GM12878 (cell line): Measurements from ENCODE around the gene OCA2. TPM values are rescaled to one million over a fixed set of nuclear protein-coding genes. Genes with fewer than 3 reads are reported as not detected.

Source experiments
- ATAC-seq: fragments of 200-7000 bp; cut with Tn5 transposase; 3 replicates; pipeline ENCODE4 v1.9.1; 2020; ENCODE audit warnings: mild to moderate bottlenecking, moderate library complexity
- BruUV-seq: library from RNA; stranded (reverse); fragments of 400-500 nt; replicated peaks from 2 replicates; lab custom pipeline; 2021; lab: Mats Ljungman, UMichigan
- CTCF ChIA-PET: fragments of 300-600 bp; sonication (Branson Sonifier 250); formaldehyde crosslinking; extraction: SDS; loops from one replicate; lab custom pipeline; 2021; ENCODE audit warnings: inconsistent platforms; lab: Yijun Ruan, JAX
- POLR2A ChIA-PET: fragments of 350-600 bp; formaldehyde crosslinking; extraction: SDS; loops from one replicate; lab custom pipeline; 2021; ENCODE audit warnings: inconsistent platforms; lab: Charles Lee
- RAD21 ChIA-PET: fragments of 300-600 bp; sonication (Branson Sonifier 250); formaldehyde crosslinking; loops from one replicate; lab custom pipeline; 2023; ENCODE audit warnings: antibody characterized with exemption; ENCODE audit not compliant: unreplicated experiment; lab: Charles Lee
- SMC1A ChIA-PET: fragments of 300-600 bp; sonication (Branson Sonifier 250); formaldehyde crosslinking; loops from one replicate; lab custom pipeline; 2023; ENCODE audit not compliant: unreplicated experiment, uncharacterized antibody; lab: Charles Lee
- DNase-seq: peaks from one replicate; pipeline ENCODE4 v3.0.0-alpha.2; 2011; ENCODE audit warnings: low read depth, low spot score
- FAIRE-seq: peaks from 3 replicates; lab custom pipeline; 2011; peaks lifted over from hg19 to GRCh38; lab: Jason Lieb, UNC
- H2AFZ ChIP-seq: 2 replicates; pipeline ENCODE4 v1.6.0; 2011; ENCODE audit warnings: low read depth, low read length, control low read depth; ENCODE audit not compliant: control insufficient read depth
- H3K27ac ChIP-seq: 2 replicates; pipeline ENCODE4 v1.5.1; 2011; ENCODE audit warnings: control low read depth; ENCODE audit not compliant: control insufficient read depth, insufficient read depth
- H3K27me3 ChIP-seq, 2 experiments: replicated peaks in 1 of 2; 2 replicates each; pipeline versions ENCODE4 v1.6.0 to v1.6.1; 2011; ENCODE audit warnings: low read length in 1 of 2; ENCODE audit not compliant: control insufficient read depth in 2 of 2, insufficient read depth in 2 of 2
- H3K36me3 ChIP-seq, 2 experiments: 2 replicates each; pipeline ENCODE4 v1.5.1; 2011; ENCODE audit warnings: low read length in 1 of 2; ENCODE audit not compliant: control insufficient read depth in 2 of 2, insufficient read depth in 2 of 2
- H3K4me1 ChIP-seq: 2 replicates; pipeline ENCODE4 v1.6.1; 2011; ENCODE audit warnings: mild to moderate bottlenecking, low read length, moderate library complexity, mixed read lengths; ENCODE audit not compliant: control insufficient read depth, insufficient read depth
- H3K4me2 ChIP-seq: 2 replicates; pipeline ENCODE4 v1.6.0; 2011; ENCODE audit warnings: control low read depth; ENCODE audit not compliant: control insufficient read depth, insufficient read depth
- H3K4me3 ChIP-seq: fragments of 200-600 bp; sonication (generic); 2 replicates; pipeline ENCODE4 v1.5.1; 2016
- H3K79me2 ChIP-seq: 2 replicates; pipeline ENCODE4 v1.6.0; 2011; ENCODE audit warnings: low read length; ENCODE audit not compliant: control insufficient read depth, insufficient read depth
- H3K9ac ChIP-seq: 2 replicates; pipeline ENCODE4 v1.8.0; 2011; ENCODE audit warnings: low read length, control low read depth, mixed read lengths; ENCODE audit not compliant: control insufficient read depth, insufficient read depth
- H3K9me3 ChIP-seq: replicated peaks from 3 replicates; pipeline ENCODE4 v1.5.1; 2011; ENCODE audit warnings: mild to moderate bottlenecking, low read length; ENCODE audit not compliant: control insufficient read depth, insufficient read depth
- H4K20me1 ChIP-seq: 2 replicates; pipeline ENCODE4 v1.6.0; 2011; ENCODE audit not compliant: control insufficient read depth, insufficient read depth
- NFYA ChIP-seq: IDR thresholded peaks from 2 replicates; pipeline ENCODE4 v1.6.1; 2011; ENCODE audit warnings: low read depth, mild to moderate bottlenecking, low read length, improper control_type of control experiment, borderline replicate concordance
- SKIL ChIP-seq: fragments of 450-650 bp; IDR thresholded peaks from 2 replicates; pipeline ENCODE4 v1.6.1; 2017; ENCODE audit warnings: mild to moderate bottlenecking, low read depth, inconsistent platforms; ENCODE audit not compliant: poor library complexity, severe bottlenecking
- WGBS: methylation state at CpG from one replicate; pipeline ENCODE4 v1.1.6; 2016; ENCODE audit warnings: low lambda C conversion rate; ENCODE audit not compliant: insufficient replicate concordance, insufficient coverage; ENCODE audit errors: missing lambda C conversion rate; 5-methylcytosine and 5-hydroxymethylcytosine counted together
- in situ Hi-C: fragments of 300-500 bp; cut with MboI; formaldehyde crosslinking; loops from 9 replicates; pipeline ENCODE4 v1.14.3; 2018; ENCODE audit warnings: mixed read lengths
- intact Hi-C: fragments of 100-400 bp; cut with micrococcal nuclease; formaldehyde crosslinking; loops from one replicate; pipeline ENCODE4 v1.14.2; 2022; ENCODE audit not compliant: unreplicated experiment
- polyA plus RNA-seq, 11 experiments: library from polyadenylated mRNA; depleted of rRNA in 4 of 11; unstranded in 6 of 11; stranded (reverse) in 5 of 11; fragments of >200 nt; fragmentation: Nextera tagmentation in 4 of 11; fragmentation: Illumina TruSeq in 1 of 11; extraction: Ambion mirVana in 4 of 11; extraction: Trizol in 1 of 11; gene quantifications; 1 replicate in 1 of 11; 2 replicates in 10 of 11; pipeline versions ENCODE4 v1.2.1 to v1.2.3, GENCODE V29; 2011 to 2016; ENCODE audit warnings: inconsistent platforms in 2 of 11, missing spikeins in 2 of 11, low read depth in 1 of 11
- total RNA-seq, 4 experiments: library from RNA; depleted of rRNA in 3 of 4; stranded (reverse); fragments of >200 nt in 3 of 4; fragmentation: Illumina TruSeq in 1 of 4; extraction: Trizol in 1 of 4; gene quantifications; 2 replicates each; pipeline versions ENCODE4 v1.2.1 to v1.2.3, GENCODE V29; 2013 to 2021

Gene OCA2
- total and polyA plus RNA-seq, 10 of the 15 experiments (the other 5 are each of a cell fraction or from before 2014, with no cell fraction given) = 0.04 to 1.8 TPM; not detected in 8

- no peak for TF ChIP-seq SKIL
- TF ChIP-seq, all 136 proteins: peak for 0
These were observed 352.6 kb downstream of the OCA2 start (continued) for GRCh38 chr15:27746401-27746955.

- no peaks in the 10 kb centered on the region for H3K4me1 ChIP-seq
- SMC1A ChIA-PET = no interaction called here
- no peaks in the 10 kb centered on the region for H3K36me3 ChIP-seq
- no peak overlapping the region for H3K27ac ChIP-seq
- RAD21 ChIA-PET = no interaction called here
- in situ Hi-C loops = no loop called here
- no peaks in the 10 kb centered on the region; the same call in 2 of the 3 replicates for H3K9me3 ChIP-seq
- no peak for TF ChIP-seq NFYA
- H2AFZ ChIP-seq = no peak overlapping the region
- no peaks in the 10 kb centered on the region for H3K79me2 ChIP-seq
- DNase-seq = no peak
- BruUV-seq = no TSS peak
- ATAC-seq = no peak
- 18% methylated on average over 3 of the region's 3 CpGs for WGBS
- CTCF ChIA-PET = no interaction called here
- POLR2A ChIA-PET = no interaction called here
- H3K4me3 ChIP-seq = no peak overlapping the region
- FAIRE-seq = no peak
- intact Hi-C loops = no loop called here
- no peak overlapping the region for H3K4me2 ChIP-seq
- no peak overlapping the region for H3K9ac ChIP-seq
- no peaks in the 10 kb centered on the region for H4K20me1 ChIP-seq
- H3K27me3 ChIP-seq = no peaks in the 10 kb centered on the region
These were observed 354.5 kb downstream of the OCA2 start for GRCh38 chr15:27744641-27745040.
